Liver (tissue), 9 donors: Measurements from ENCODE around the gene PAMR1. TPM values are rescaled to one million over a fixed set of nuclear protein-coding genes. Genes with fewer than 3 reads are reported as not detected.

Source experiments
- DNase-seq: peaks from one replicate; pipeline ENCODE4 v3.0.0-alpha.2; 2017; ENCODE audit warnings: low spot score
- H3K27ac ChIP-seq, 2 donors: one replicate each; pipeline ENCODE4 v1.7.0; 2013; ENCODE audit warnings: inconsistent platforms in 2 of 2, low read length in 2 of 2, control low read depth in 1 of 2, low read depth in 1 of 2, mild to moderate bottlenecking in 1 of 2
- H3K27me3 ChIP-seq, 4 donors: one replicate each; pipeline versions ENCODE4 v1.6.1 to v1.7.0; 2013; ENCODE audit warnings: low read length in 3 of 4, inconsistent platforms in 1 of 4, mild to moderate bottlenecking in 1 of 4, moderate library complexity in 1 of 4; ENCODE audit not compliant: control insufficient read depth in 4 of 4, insufficient read depth in 4 of 4
- H3K36me3 ChIP-seq, 4 donors: one replicate each; pipeline versions ENCODE4 v1.6.1 to v1.7.0; 2013; ENCODE audit warnings: low read length in 3 of 4, mild to moderate bottlenecking in 3 of 4, low read depth in 1 of 4, moderate library complexity in 1 of 4; ENCODE audit not compliant: control insufficient read depth in 4 of 4, insufficient read depth in 3 of 4
- H3K4me1 ChIP-seq, 4 donors: one replicate each; pipeline versions ENCODE4 v1.6.1 to v1.7.0; 2013; ENCODE audit warnings: low read length in 3 of 4, mild to moderate bottlenecking in 3 of 4, moderate library complexity in 1 of 4; ENCODE audit not compliant: control insufficient read depth in 4 of 4, insufficient read depth in 4 of 4
- H3K4me3 ChIP-seq, 3 donors: one replicate each; pipeline versions ENCODE4 v1.6.1 to v1.7.0; 2013; ENCODE audit warnings: low read length in 3 of 3, control low read depth in 1 of 3, low read depth in 1 of 3, mild to moderate bottlenecking in 1 of 3
- H3K9ac ChIP-seq, 2 donors: one replicate each; pipeline ENCODE4 v1.7.0; 2013; ENCODE audit warnings: low read length in 2 of 2, mild to moderate bottlenecking in 2 of 2, moderate library complexity in 2 of 2, control low read depth in 1 of 2, low read depth in 1 of 2
- H3K9me3 ChIP-seq, 4 donors: one replicate each; pipeline versions ENCODE4 v1.6.1 to v1.7.0; 2013; ENCODE audit warnings: low read length in 3 of 4; ENCODE audit not compliant: control insufficient read depth in 4 of 4
- ATF3 ChIP-seq: IDR thresholded peaks from 2 replicates; pipeline ENCODE4 v1.6.1; 2016; ENCODE audit warnings: antibody characterized with exemption
- CTCF ChIP-seq: fragments of 150-350 bp; IDR thresholded peaks from 2 replicates; pipeline ENCODE4 v1.5.1; 2017; ENCODE audit warnings: improper control_type of control experiment, low read depth, low read length; ENCODE audit not compliant: missing input control
- EGR1 ChIP-seq, 2 donors: IDR thresholded peaks; 2 replicates each; pipeline ENCODE4 v1.6.1; 2016 to 2018; ENCODE audit warnings: antibody characterized with exemption in 2 of 2, low read depth in 2 of 2
- FOXA1 ChIP-seq: IDR thresholded peaks from 2 replicates; pipeline ENCODE4 v1.6.1; 2016; ENCODE audit warnings: antibody characterized with exemption
- FOXA2 ChIP-seq: IDR thresholded peaks from 2 replicates; pipeline ENCODE4 v1.6.1; 2016; ENCODE audit warnings: antibody characterized with exemption
- GABPA ChIP-seq, 2 donors: IDR thresholded peaks in 1 of 2; conservative IDR thresholded peaks in 1 of 2; 2 replicates each; pipeline ENCODE4 v1.6.1; 2016; ENCODE audit warnings: antibody characterized with exemption in 2 of 2, mild to moderate bottlenecking in 1 of 2, moderate library complexity in 1 of 2
- HNF4A ChIP-seq, 2 donors: conservative IDR thresholded peaks; 2 replicates each; pipeline ENCODE4 v1.6.1; 2016; ENCODE audit warnings: antibody characterized with exemption in 2 of 2, mild to moderate bottlenecking in 2 of 2
- JUND ChIP-seq, 2 donors: IDR thresholded peaks; 2 replicates each; pipeline ENCODE4 v1.6.1; 2016; ENCODE audit warnings: antibody characterized with exemption in 2 of 2
- NR2F2 ChIP-seq: IDR thresholded peaks from 2 replicates; pipeline ENCODE4 v1.6.1; 2016; ENCODE audit warnings: antibody characterized with exemption
- RAD21 ChIP-seq, 2 donors: IDR thresholded peaks; 2 replicates each; pipeline ENCODE4 v1.6.1; 2016; ENCODE audit warnings: antibody characterized with exemption in 2 of 2, mild to moderate bottlenecking in 2 of 2
- REST ChIP-seq: IDR thresholded peaks from 2 replicates; pipeline ENCODE4 v1.6.1; 2016; ENCODE audit warnings: antibody characterized with exemption, mild to moderate bottlenecking
- RXRA ChIP-seq, 2 donors: IDR thresholded peaks; 2 replicates each; pipeline ENCODE4 v1.6.1; 2017 to 2018; ENCODE audit warnings: antibody characterized with exemption in 2 of 2, mild to moderate bottlenecking in 1 of 2
- SP1 ChIP-seq: IDR thresholded peaks from 2 replicates; pipeline ENCODE4 v1.6.1; 2018; ENCODE audit warnings: antibody characterized with exemption, mild to moderate bottlenecking
- TAF1 ChIP-seq: conservative IDR thresholded peaks from 2 replicates; pipeline ENCODE4 v1.6.1; 2016; ENCODE audit warnings: antibody characterized with exemption, mild to moderate bottlenecking
- YY1 ChIP-seq: IDR thresholded peaks from 2 replicates; pipeline ENCODE4 v1.6.1; 2016; ENCODE audit warnings: antibody characterized with exemption, mild to moderate bottlenecking
- WGBS: extraction: QIAGEN DNeasy Blood & Tissue Kit; methylation state at CpG from one replicate; pipeline ENCODE4 v1.1.7; 2013; 5-methylcytosine and 5-hydroxymethylcytosine counted together
- polyA plus RNA-seq, 2 donors: library from polyadenylated mRNA; stranded (reverse) in 1 of 2; unstranded in 1 of 2; fragments of 200-250 nt in 1 of 2; fragments of >200 nt in 1 of 2; fragmentation: Nextera tagmentation in 1 of 2; extraction: Ambion mirVana in 1 of 2; gene quantifications; one replicate each; pipeline versions ENCODE4 v1.2.1 to v1.2.3, GENCODE V29; 2013 to 2015
- total RNA-seq, 2 donors: library from RNA; depleted of rRNA; stranded (reverse); fragments of >200 nt; gene quantifications; one replicate each; pipeline ENCODE4 v1.2.3, GENCODE V29; 2014
- TF ChIP-seq, protein P1 (sequence below): IDR thresholded peaks from 2 replicates; pipeline ENCODE4 v1.6.1; 2016; ENCODE audit warnings: antibody characterized with exemption
- TF ChIP-seq, protein P2 (sequence below): IDR thresholded peaks from 2 replicates; pipeline ENCODE4 v1.6.1; 2016; ENCODE audit warnings: antibody characterized with exemption
- donor health status: healthy.
- donor health status: healthy.
- donor health status: healthy.
- donor health status: healthy.
- donor health status: healthy.

The PAMR1 gene
- total and polyA plus RNA-seq, 4 donors: 2.0 to 5.0 (median 2.8) TPM

- H3K9me3 ChIP-seq: peaks cover 0 to 6% (median 2%) of the 10 kb centered on the region in 4 donors
- no peak overlapping the region for H3K9ac ChIP-seq
- WGBS: 55% methylated on average over 2 of the region's 2 CpGs
- H3K27me3 ChIP-seq: peaks cover 0 to 4% (median 0%) of the 10 kb centered on the region in 4 donors
- no peak for TF ChIP-seq YY1
- no peak for TF ChIP-seq FOXA2
- no peak for TF ChIP-seq RAD21 (IDR thresholded peaks at IDR 0.05)
- TF ChIP-seq ATF3: no peak
- no peak for TF ChIP-seq TAF1
- no peak for TF ChIP-seq REST
- TF ChIP-seq EGR1 (IDR thresholded peaks at IDR 0.05; ENCODE audit: low read depth in 2 of 2): no peak
- TF ChIP-seq NR2F2: no peak
- TF ChIP-seq, protein P1, sequence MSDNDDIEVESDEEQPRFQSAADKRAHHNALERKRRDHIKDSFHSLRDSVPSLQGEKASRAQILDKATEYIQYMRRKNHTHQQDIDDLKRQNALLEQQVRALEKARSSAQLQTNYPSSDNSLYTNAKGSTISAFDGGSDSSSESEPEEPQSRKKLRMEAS: no peak
- TF ChIP-seq GABPA (IDR thresholded peaks at IDR 0.05 in 1 of 2, conservative IDR thresholded peaks at IDR 0.05 in 1 of 2): no peak
- no peak for TF ChIP-seq SP1
- TF ChIP-seq CTCF: no peak
- no peak for TF ChIP-seq HNF4A (conservative IDR thresholded peaks at IDR 0.05)
- TF ChIP-seq JUND (IDR thresholded peaks at IDR 0.05): no peak
- TF ChIP-seq, protein P2, sequence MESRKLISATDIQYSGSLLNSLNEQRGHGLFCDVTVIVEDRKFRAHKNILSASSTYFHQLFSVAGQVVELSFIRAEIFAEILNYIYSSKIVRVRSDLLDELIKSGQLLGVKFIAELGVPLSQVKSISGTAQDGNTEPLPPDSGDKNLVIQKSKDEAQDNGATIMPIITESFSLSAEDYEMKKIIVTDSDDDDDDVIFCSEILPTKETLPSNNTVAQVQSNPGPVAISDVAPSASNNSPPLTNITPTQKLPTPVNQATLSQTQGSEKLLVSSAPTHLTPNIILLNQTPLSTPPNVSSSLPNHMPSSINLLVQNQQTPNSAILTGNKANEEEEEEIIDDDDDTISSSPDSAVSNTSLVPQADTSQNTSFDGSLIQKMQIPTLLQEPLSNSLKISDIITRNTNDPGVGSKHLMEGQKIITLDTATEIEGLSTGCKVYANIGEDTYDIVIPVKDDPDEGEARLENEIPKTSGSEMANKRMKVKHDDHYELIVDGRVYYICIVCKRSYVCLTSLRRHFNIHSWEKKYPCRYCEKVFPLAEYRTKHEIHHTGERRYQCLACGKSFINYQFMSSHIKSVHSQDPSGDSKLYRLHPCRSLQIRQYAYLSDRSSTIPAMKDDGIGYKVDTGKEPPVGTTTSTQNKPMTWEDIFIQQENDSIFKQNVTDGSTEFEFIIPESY: no peak
- TF ChIP-seq FOXA1: no peak
- no peak for TF ChIP-seq RXRA (IDR thresholded peaks at IDR 0.05)
- H3K27ac ChIP-seq: no peak overlapping the region
- H3K4me1 ChIP-seq: peaks cover 0 to 3% (median 1%) of the 10 kb centered on the region in 4 donors
- no peaks in the 10 kb centered on the region for H3K36me3 ChIP-seq
- H3K4me3 ChIP-seq: no peak overlapping the region
- no peak for DNase-seq
Observed at GRCh38 chr11:35486446-35486845, 39.0 kb downstream of the PAMR1 start.
